H4 (cell line): Measurements from ENCODE around the gene ANKRD36. TPM values are rescaled to one million over a fixed set of nuclear protein-coding genes. Genes with fewer than 3 reads are reported as not detected.
"Not testable (repeated sequence)": the region's sequence is repeated elsewhere in the genome, so short reads cannot be mapped to it uniquely, and the experiment has no call there.

Source experiments
- DNase-seq: peaks from one replicate; pipeline ENCODE4 v3.0.0-alpha.2; 2015; ENCODE audit warnings: low spot score
- total RNA-seq: library from RNA; depleted of rRNA; stranded (reverse); fragments of >200 nt; shearing (Covaris generic); gene quantifications from 2 replicates; pipeline ENCODE4 v1.2.3, GENCODE V29; 2014; rRNA removed

Gene ANKRD36
- total RNA-seq, 1 experiment from 2014 or later = 4.2 TPM

- not testable (repeated sequence) for DNase-seq
These were observed 172.2 kb downstream of the ANKRD36 start for GRCh38 chr2:97285187-97285586.

DNA sequence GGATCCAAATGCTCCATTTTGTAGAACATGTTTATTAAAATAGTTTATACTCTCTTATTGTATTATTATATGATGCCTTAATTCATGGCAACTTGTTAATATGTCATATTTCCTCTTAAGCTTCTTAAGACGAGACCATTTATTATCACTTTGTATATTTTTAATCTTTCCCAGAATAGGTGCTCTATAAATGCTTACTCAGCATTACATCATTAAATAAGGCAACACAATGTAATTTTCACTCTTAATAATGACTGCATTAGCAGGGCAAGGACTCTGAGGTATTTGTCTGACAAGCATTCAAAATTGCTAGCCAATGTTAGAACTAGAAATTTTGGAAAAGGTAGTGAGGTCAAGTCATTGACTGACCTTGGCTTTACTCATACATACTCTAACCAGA is 180.7 kb downstream of the ANKRD36 start:
- DNase-seq = not testable (repeated sequence)

Other genes starting within 250 kb of the ANKRD36 start
- 15.9 and 18.0 TPM in 2 replicates for gene SEMA4C, start 243.1 kb upstream of the ANKRD36 start, total RNA-seq
- not detected in 2 replicates for gene FAM178B, start 126.6 kb upstream of the ANKRD36 start, total RNA-seq
- 9.4 and 10.9 TPM in 2 replicates for gene FAHD2B, start 18.3 kb upstream of the ANKRD36 start, total RNA-seq